HCT116 (cell line): Measurements from ENCODE around the gene ZCCHC2. TPM values are rescaled to one million over a fixed set of nuclear protein-coding genes. Genes with fewer than 3 reads are reported as not detected.

Experiments used
- ATAC-seq: fragments of 200-7000 bp; cut with Tn5 transposase; 2 replicates; pipeline ENCODE4 v1.9.1; 2020; ENCODE audit warnings: mild to moderate bottlenecking, moderate library complexity
- BruUV-seq: library from RNA; stranded (reverse); fragments of 400-500 nt; replicated peaks from 2 replicates; lab custom pipeline; 2021; lab: Mats Ljungman, UMichigan
- CTCF ChIA-PET: fragments of 300-600 bp; sonication (Branson Sonifier 250); formaldehyde crosslinking; loops from one replicate; lab custom pipeline; 2021; ENCODE audit warnings: antibody characterized with exemption; lab: Charles Lee
- POLR2A ChIA-PET: fragments of 300-600, 350-600 bp; sonication (Branson Sonifier 250); formaldehyde crosslinking; loops from one replicate; lab custom pipeline; 2021; ENCODE audit warnings: antibody characterized with exemption; lab: Charles Lee
- RAD21 ChIA-PET, 2 experiments: fragments of 300-600 bp; sonication (Branson Sonifier 250); formaldehyde crosslinking; loops; one replicate each; lab custom pipeline; 2023; ENCODE audit warnings: low total read pairs in 2 of 2; ENCODE audit not compliant: uncharacterized antibody in 2 of 2, unreplicated experiment in 2 of 2, low non-redundant PET in 1 of 2; lab: Charles Lee
- DNase-seq: peaks from one replicate; pipeline ENCODE4 v3.0.0-alpha.2; 2010; ENCODE audit warnings: low read depth, low spot score
- H2AFZ ChIP-seq: fragments of 200-600 bp; shearing (Covaris generic), sonication (generic); 2 replicates; pipeline ENCODE4 v1.6.1; 2017; ENCODE audit warnings: low read depth, mixed run types, mixed read lengths, antibody characterized with exemption, low read length; ENCODE audit not compliant: poor library complexity, severe bottlenecking
- H3K27ac ChIP-seq: 2 replicates; pipeline ENCODE4 v1.5.1; 2012; ENCODE audit warnings: low read depth, low read length
- H3K27me3 ChIP-seq: fragments of 200-600 bp; sonication (generic); 2 replicates; pipeline ENCODE4 v1.6.1; 2016; ENCODE audit warnings: mixed run types, low read length, mixed read lengths; ENCODE audit not compliant: insufficient read depth
- H3K36me3 ChIP-seq, 2 experiments: fragments of 200-500 bp in 1 of 2; fragments of 200-600 bp in 1 of 2; sonication (Bioruptor generic) in 1 of 2; sonication (generic) in 1 of 2; 2 replicates each; pipeline versions ENCODE4 v1.5.1 to v1.6.1; 2014 to 2016; ENCODE audit warnings: low read length in 2 of 2, inconsistent platforms in 1 of 2, mixed read lengths in 1 of 2, mixed run types in 1 of 2; ENCODE audit not compliant: insufficient read depth in 2 of 2, control insufficient read depth in 1 of 2
- H3K4me1 ChIP-seq, 2 experiments: fragments of 200-600 bp in 1 of 2; sonication (generic) in 1 of 2; 2 replicates each; pipeline versions ENCODE4 v1.5.1 to v1.6.1; 2012 to 2017; ENCODE audit warnings: low read length in 2 of 2, inconsistent platforms in 1 of 2, mild to moderate bottlenecking in 1 of 2, mixed read lengths in 1 of 2, mixed run types in 1 of 2, moderate library complexity in 1 of 2; ENCODE audit not compliant: insufficient read depth in 2 of 2, control insufficient read depth in 1 of 2
- H3K4me2 ChIP-seq: fragments of 200-600 bp; sonication (generic); 2 replicates; pipeline ENCODE4 v1.6.1; 2017; ENCODE audit warnings: mixed run types, low read length, mixed read lengths
- H3K4me3 ChIP-seq, 2 experiments: fragments of 200-600 bp in 1 of 2; sonication (generic) in 1 of 2; replicated peaks in 1 of 2; 2 replicates each; pipeline ENCODE4 v1.5.1; 2011 to 2016; ENCODE audit warnings: low read length in 2 of 2, control low read depth in 1 of 2, low read depth in 1 of 2, mild to moderate bottlenecking in 1 of 2, mixed read lengths in 1 of 2, mixed run types in 1 of 2
- H3K79me2 ChIP-seq: fragments of 200-600 bp; sonication (generic); 2 replicates; pipeline ENCODE4 v1.6.1; 2017; ENCODE audit warnings: mild to moderate bottlenecking, mixed run types, low read length, moderate library complexity, mixed read lengths; ENCODE audit not compliant: insufficient read depth
- H3K9ac ChIP-seq: fragments of 200-600 bp; sonication (generic); 2 replicates; pipeline ENCODE4 v1.6.1; 2016; ENCODE audit warnings: low read length, mixed read lengths
- H3K9me2 ChIP-seq: fragments of 200-600 bp; sonication (generic), shearing (Covaris generic); 2 replicates; pipeline ENCODE4 v1.6.1; 2017; ENCODE audit warnings: mixed run types, mild to moderate bottlenecking, moderate library complexity; ENCODE audit not compliant: insufficient read depth
- H3K9me3 ChIP-seq, 2 experiments: fragments of 200-500 bp in 1 of 2; fragments of 200-600 bp in 1 of 2; sonication (Bioruptor generic) in 1 of 2; sonication (generic) in 1 of 2; 2 replicates each; pipeline ENCODE4 v1.6.1; 2014 to 2017; ENCODE audit warnings: low read length in 2 of 2, mixed read lengths in 2 of 2, inconsistent platforms in 1 of 2, low read depth in 1 of 2, mild to moderate bottlenecking in 1 of 2, mixed run types in 1 of 2, moderate library complexity in 1 of 2; ENCODE audit not compliant: control insufficient read depth in 1 of 2, insufficient read depth in 1 of 2
- H4K20me1 ChIP-seq: fragments of 200-600 bp; sonication (generic), shearing (Covaris generic); 2 replicates; pipeline ENCODE4 v1.6.1; 2017; ENCODE audit warnings: mixed run types, mild to moderate bottlenecking, moderate library complexity; ENCODE audit not compliant: insufficient read depth
- CEBPB ChIP-seq: IDR thresholded peaks from 2 replicates; pipeline ENCODE4 v1.6.1; 2012; ENCODE audit warnings: low read depth
- ELF1 ChIP-seq: IDR thresholded peaks from 2 replicates; pipeline ENCODE4 v1.6.1; 2012; ENCODE audit warnings: low read depth, borderline replicate concordance
- EZH2 ChIP-seq: fragments of 200-600 bp; sonication (generic); IDR thresholded peaks from 2 replicates; pipeline ENCODE4 v1.6.1; 2017; ENCODE audit warnings: antibody characterized with exemption, mixed run types
- EZH2phosphoT487 ChIP-seq: fragments of 200-600 bp; IDR thresholded peaks from 2 replicates; pipeline ENCODE4 v1.6.1; 2018; ENCODE audit warnings: antibody characterized with exemption, borderline replicate concordance
- JUND ChIP-seq: IDR thresholded peaks from 2 replicates; pipeline ENCODE4 v1.6.1; 2012
- POLR2AphosphoS5 ChIP-seq: IDR thresholded peaks from 2 replicates; pipeline ENCODE4 v1.6.1; 2011; ENCODE audit warnings: mild to moderate bottlenecking, low read depth, low read length, moderate library complexity
- SIN3A ChIP-seq: IDR thresholded peaks from 2 replicates; pipeline ENCODE4 v1.6.1; 2012; ENCODE audit warnings: low read depth
- SP1 ChIP-seq: IDR thresholded peaks from 2 replicates; pipeline ENCODE4 v1.6.1; 2012; ENCODE audit warnings: low read depth
- SRF ChIP-seq: IDR thresholded peaks from 2 replicates; pipeline ENCODE4 v1.6.1; 2012; ENCODE audit warnings: low read depth
- YY1 ChIP-seq: IDR thresholded peaks from 2 replicates; pipeline ENCODE4 v1.6.1; 2011; ENCODE audit warnings: low read length, low read depth, moderate library complexity, mild to moderate bottlenecking; ENCODE audit not compliant: insufficient replicate concordance; ENCODE audit errors: extremely low read depth
- ZFX ChIP-seq: fragments of 450-650 bp; IDR thresholded peaks from 2 replicates; pipeline ENCODE4 v1.6.1; 2017
- ZNF274 ChIP-seq: fragments of 200-500 bp; sonication (Bioruptor generic); IDR thresholded peaks from 2 replicates; pipeline ENCODE4 v1.6.1; 2014; ENCODE audit warnings: mild to moderate bottlenecking, low read depth, low read length, inconsistent platforms
- intact Hi-C: fragments of 100-400 bp; cut with micrococcal nuclease; formaldehyde crosslinking; loops from 2 replicates; pipeline ENCODE4 v1.10.0; 2022
- total RNA-seq: library from RNA; stranded (reverse); gene quantifications from one replicate; pipeline ENCODE4 v1.2.1, GENCODE V29; 2021; ENCODE audit not compliant: unreplicated experiment
- TF ChIP-seq, protein P1 (sequence below): IDR thresholded peaks from 2 replicates; pipeline ENCODE4 v1.6.1; 2011; ENCODE audit warnings: mild to moderate bottlenecking, low read length, moderate library complexity; ENCODE audit not compliant: insufficient replicate concordance; ENCODE audit errors: extremely low read depth
- TF ChIP-seq, protein P2 (sequence below), 3 experiments: fragments of 200-600 bp in 1 of 3; sonication (generic) in 1 of 3; IDR thresholded peaks in 2 of 3; conservative IDR thresholded peaks in 1 of 3; 2 replicates each; pipeline ENCODE4 v1.5.1; 2012 to 2017; ENCODE audit warnings: low read depth in 2 of 3, low read length in 2 of 3, antibody characterized with exemption in 1 of 3, borderline replicate concordance in 1 of 3, control low read depth in 1 of 3, mild to moderate bottlenecking in 1 of 3, mixed read lengths in 1 of 3, mixed run types in 1 of 3, moderate library complexity in 1 of 3; ENCODE audit not compliant: insufficient read depth in 1 of 3
- TF ChIP-seq, protein P3 (sequence below): IDR thresholded peaks from 2 replicates; pipeline ENCODE4 v1.6.1; 2012
- TF ChIP-seq, protein P4 (sequence below): IDR thresholded peaks from 2 replicates; pipeline ENCODE4 v1.6.1; 2012

Gene ZCCHC2
- total RNA-seq, 1 experiment from 2014 or later: 17.7 TPM

DNA sequence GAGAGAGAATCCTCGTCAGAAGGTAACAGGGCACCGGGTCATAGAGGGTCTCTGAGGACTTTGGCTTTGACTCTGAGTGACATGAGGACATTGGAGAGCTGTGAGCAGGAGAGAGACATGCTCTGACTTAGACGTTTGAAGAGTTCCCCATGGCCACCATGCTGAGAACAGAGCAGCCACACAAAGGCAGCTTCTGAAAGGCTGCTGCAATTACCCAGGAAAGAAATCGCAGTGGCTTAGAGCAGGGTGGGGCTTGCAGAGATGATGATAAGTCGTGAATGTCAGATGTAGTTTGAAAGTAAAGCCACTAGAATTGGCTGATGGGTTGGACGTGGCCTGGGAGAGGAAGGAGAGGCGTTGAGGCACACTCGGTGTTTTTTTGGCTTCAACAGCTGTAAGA lies 79.0 kb downstream of the ZCCHC2 start:
- Histone ChIP-seq H3K9ac (no peak overlapping the region), H4K20me1 (no peaks in the 10 kb centered on the region), H3K9me2 (no peaks in the 10 kb centered on the region), H3K36me3 (no peaks in the 10 kb centered on the region), H3K4me3 (no peak overlapping the region), H3K27me3 (no peaks in the 10 kb centered on the region), H2AFZ (no peak overlapping the region), H3K4me2 (no peak overlapping the region), H3K27ac (no peak overlapping the region), H3K9me3 (no peaks in the 10 kb centered on the region), H3K79me2 (no peaks in the 10 kb centered on the region), H3K4me1 (no peaks in the 10 kb centered on the region)
- ATAC-seq (no peak), DNase-seq (no peak)
- RAD21 ChIA-PET: no interaction called here
- CTCF ChIA-PET: no interaction called here
- BruUV-seq: no TSS peak
- TF ChIP-seq ELF1 (no peak), POLR2AphosphoS5 (no peak), SIN3A (no peak), SRF (no peak), EZH2 (no peak), SP1 (no peak), CEBPB (no peak), JUND (no peak), ZNF274 (no peak), ZFX (no peak), EZH2phosphoT487 (no peak), YY1 (no peak)
- TF ChIP-seq, protein P1, sequence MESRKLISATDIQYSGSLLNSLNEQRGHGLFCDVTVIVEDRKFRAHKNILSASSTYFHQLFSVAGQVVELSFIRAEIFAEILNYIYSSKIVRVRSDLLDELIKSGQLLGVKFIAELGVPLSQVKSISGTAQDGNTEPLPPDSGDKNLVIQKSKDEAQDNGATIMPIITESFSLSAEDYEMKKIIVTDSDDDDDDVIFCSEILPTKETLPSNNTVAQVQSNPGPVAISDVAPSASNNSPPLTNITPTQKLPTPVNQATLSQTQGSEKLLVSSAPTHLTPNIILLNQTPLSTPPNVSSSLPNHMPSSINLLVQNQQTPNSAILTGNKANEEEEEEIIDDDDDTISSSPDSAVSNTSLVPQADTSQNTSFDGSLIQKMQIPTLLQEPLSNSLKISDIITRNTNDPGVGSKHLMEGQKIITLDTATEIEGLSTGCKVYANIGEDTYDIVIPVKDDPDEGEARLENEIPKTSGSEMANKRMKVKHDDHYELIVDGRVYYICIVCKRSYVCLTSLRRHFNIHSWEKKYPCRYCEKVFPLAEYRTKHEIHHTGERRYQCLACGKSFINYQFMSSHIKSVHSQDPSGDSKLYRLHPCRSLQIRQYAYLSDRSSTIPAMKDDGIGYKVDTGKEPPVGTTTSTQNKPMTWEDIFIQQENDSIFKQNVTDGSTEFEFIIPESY: no peak
- TF ChIP-seq, protein P2, sequence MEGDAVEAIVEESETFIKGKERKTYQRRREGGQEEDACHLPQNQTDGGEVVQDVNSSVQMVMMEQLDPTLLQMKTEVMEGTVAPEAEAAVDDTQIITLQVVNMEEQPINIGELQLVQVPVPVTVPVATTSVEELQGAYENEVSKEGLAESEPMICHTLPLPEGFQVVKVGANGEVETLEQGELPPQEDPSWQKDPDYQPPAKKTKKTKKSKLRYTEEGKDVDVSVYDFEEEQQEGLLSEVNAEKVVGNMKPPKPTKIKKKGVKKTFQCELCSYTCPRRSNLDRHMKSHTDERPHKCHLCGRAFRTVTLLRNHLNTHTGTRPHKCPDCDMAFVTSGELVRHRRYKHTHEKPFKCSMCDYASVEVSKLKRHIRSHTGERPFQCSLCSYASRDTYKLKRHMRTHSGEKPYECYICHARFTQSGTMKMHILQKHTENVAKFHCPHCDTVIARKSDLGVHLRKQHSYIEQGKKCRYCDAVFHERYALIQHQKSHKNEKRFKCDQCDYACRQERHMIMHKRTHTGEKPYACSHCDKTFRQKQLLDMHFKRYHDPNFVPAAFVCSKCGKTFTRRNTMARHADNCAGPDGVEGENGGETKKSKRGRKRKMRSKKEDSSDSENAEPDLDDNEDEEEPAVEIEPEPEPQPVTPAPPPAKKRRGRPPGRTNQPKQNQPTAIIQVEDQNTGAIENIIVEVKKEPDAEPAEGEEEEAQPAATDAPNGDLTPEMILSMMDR (IDR thresholded peaks at IDR 0.05 in 2 of 3, conservative IDR thresholded peaks at IDR 0.05 in 1 of 3; ENCODE audit: borderline replicate concordance in 1 of 3, insufficient read depth in 1 of 3, low read depth in 2 of 3, low read length in 2 of 3): no peak
- TF ChIP-seq, protein P3, sequence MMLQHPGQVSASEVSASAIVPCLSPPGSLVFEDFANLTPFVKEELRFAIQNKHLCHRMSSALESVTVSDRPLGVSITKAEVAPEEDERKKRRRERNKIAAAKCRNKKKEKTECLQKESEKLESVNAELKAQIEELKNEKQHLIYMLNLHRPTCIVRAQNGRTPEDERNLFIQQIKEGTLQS: no peak
- TF ChIP-seq, protein P4, sequence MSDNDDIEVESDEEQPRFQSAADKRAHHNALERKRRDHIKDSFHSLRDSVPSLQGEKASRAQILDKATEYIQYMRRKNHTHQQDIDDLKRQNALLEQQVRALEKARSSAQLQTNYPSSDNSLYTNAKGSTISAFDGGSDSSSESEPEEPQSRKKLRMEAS: no peak
- POLR2A ChIA-PET: no interaction called here
- intact Hi-C loops: no loop called here
